ENCODE results near the gene DPYD. TPM values are rescaled to one million over a fixed set of nuclear protein-coding genes. Genes with fewer than 3 reads are reported as not detected.

DPYD gene
- total and polyA plus RNA-seq, 9 of the 15 experiments (the other 6 are each of a cell fraction or from before 2014, with no cell fraction given) = 0.03 to 0.25 (median 0.08) TPM; not detected in 2

DNA sequence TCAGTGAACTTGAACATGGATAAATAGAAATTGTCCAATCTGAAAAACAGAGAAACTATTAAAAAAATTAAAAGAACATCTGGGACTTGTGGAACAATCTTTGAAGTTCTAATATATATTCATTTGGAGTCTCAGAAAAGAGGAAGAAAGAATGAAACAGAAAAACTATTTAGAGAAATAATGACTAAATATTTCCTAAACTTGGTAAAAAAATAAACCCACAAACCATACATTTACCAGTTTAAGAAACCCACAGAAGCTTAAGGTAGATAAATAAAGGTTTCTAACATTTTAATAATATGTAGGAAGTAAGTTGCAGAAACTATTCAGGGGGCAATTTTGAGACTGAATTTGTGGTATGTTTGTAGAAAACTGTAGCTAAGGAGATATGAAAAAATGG, 761.5 kb downstream of the DPYD start:
- ATAC-seq (no peak), DNase-seq (ENCODE audit: extremely low read depth in 1 of 4, low spot score in 3 of 4) (no peak), FAIRE-seq (no peak)
- in situ Hi-C loops (cut with MboI) (no loop called here), intact Hi-C loops (cut with micrococcal nuclease) (no loop called here)
- Histone ChIP-seq H4K20me1 (replicated peaks; ENCODE audit: control insufficient read depth, insufficient read depth, low read length) (no peaks in the 10 kb centered on the region), H3K9ac (ENCODE audit: insufficient read depth in 1 of 2, low read depth in 2 of 2, low read length in 2 of 2) (no peak overlapping the region), H3K27me3 (ENCODE audit: control insufficient read depth in 2 of 2, insufficient read depth in 2 of 2, low read length in 2 of 2) (no peaks in the 10 kb centered on the region), H3K4me3 (no peak overlapping the region), H2AFZ (ENCODE audit: low read depth, low read length) (no peak overlapping the region), H3K36me3 (ENCODE audit: control insufficient read depth, insufficient read depth, low read length) (no peaks in the 10 kb centered on the region), H3K4me1 (replicated peaks in 1 of 2; ENCODE audit: control insufficient read depth in 2 of 2, insufficient read depth in 2 of 2, low read length in 2 of 2) (no peaks in the 10 kb centered on the region), H3K9me3 (replicated peaks; ENCODE audit: control insufficient read depth, insufficient read depth, low read depth, low read length) (0 out of 2 replicates have a peak, but pooled peaks cover 2% of the 10 kb centered on the region), H3K9me1 (ENCODE audit: control insufficient read depth, insufficient read depth, low read length) (no peaks in the 10 kb centered on the region), H3K79me2 (ENCODE audit: control insufficient read depth, insufficient read depth, low read length) (no peaks in the 10 kb centered on the region), H3K27ac (ENCODE audit: extremely low read depth, low read depth, low read length) (no peak overlapping the region), H3K4me2 (ENCODE audit: insufficient read depth, low read length) (no peak overlapping the region)
- POLR2A ChIA-PET = no interaction called here
- no TSS peak for BruUV-seq (replicated peaks)
- CTCF ChIA-PET (ENCODE audit: low intra/inter-chr PET ratio) = no interaction called here
- TF ChIP-seq ETV1 (tag; conservative IDR thresholded peaks at IDR 0.05; ENCODE audit: low read depth) (no peak), CAMTA2 (CRISPR knock-in tag; conservative IDR thresholded peaks at IDR 0.05) (no peak)

DNA sequence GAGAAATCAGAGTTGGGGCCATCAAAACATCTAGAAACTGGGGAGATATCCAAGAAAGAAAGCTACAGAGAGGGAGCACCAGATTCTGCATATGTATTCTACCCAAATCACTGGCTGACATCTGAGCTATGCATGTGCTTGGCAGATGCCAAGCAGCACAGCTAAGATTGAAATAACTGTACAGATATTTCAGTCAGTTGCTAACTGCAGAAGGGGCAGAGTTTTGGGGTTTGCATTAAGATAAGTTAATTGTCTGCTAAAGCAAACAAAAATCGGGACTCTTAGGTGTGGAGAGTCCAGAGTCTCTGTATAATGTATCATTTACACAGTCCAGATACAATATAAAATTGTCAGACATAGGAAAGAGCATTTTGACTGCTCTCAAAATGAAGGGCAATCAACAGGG, 762.1 kb downstream of the DPYD start:
- no peaks in the 10 kb centered on the region for H3K27me3 ChIP-seq (ENCODE audit: control insufficient read depth in 2 of 2, insufficient read depth in 2 of 2, low read length in 2 of 2)
- no peak overlapping the region for H2AFZ ChIP-seq (ENCODE audit: low read depth, low read length)
- DNase-seq (ENCODE audit: extremely low read depth in 1 of 4, low spot score in 3 of 4) (no peak), FAIRE-seq (no peak), ATAC-seq (no peak)
- no peak overlapping the region for H3K27ac ChIP-seq (ENCODE audit: extremely low read depth, low read depth, low read length)
- no peak overlapping the region for H3K4me3 ChIP-seq
- H3K4me2 ChIP-seq (ENCODE audit: insufficient read depth, low read length) = no peak overlapping the region
- in situ Hi-C loops (cut with MboI) = no loop called here
- BruUV-seq (replicated peaks) = no TSS peak
- 0 out of 2 replicates have a peak, but pooled peaks cover 2% of the 10 kb centered on the region for H3K9me3 ChIP-seq (replicated peaks; ENCODE audit: control insufficient read depth, insufficient read depth, low read depth, low read length)
- no peaks in the 10 kb centered on the region for H3K36me3 ChIP-seq (ENCODE audit: control insufficient read depth, insufficient read depth, low read length)
- ChIA-PET CTCF (ENCODE audit: low intra/inter-chr PET ratio) (no interaction called here), POLR2A (no interaction called here)
- H3K9me1 ChIP-seq (ENCODE audit: control insufficient read depth, insufficient read depth, low read length) = no peaks in the 10 kb centered on the region
- H4K20me1 ChIP-seq (replicated peaks; ENCODE audit: control insufficient read depth, insufficient read depth, low read length) = no peaks in the 10 kb centered on the region
- no peak overlapping the region for H3K9ac ChIP-seq (ENCODE audit: insufficient read depth in 1 of 2, low read depth in 2 of 2, low read length in 2 of 2)
- H3K4me1 ChIP-seq (replicated peaks in 1 of 2; ENCODE audit: control insufficient read depth in 2 of 2, insufficient read depth in 2 of 2, low read length in 2 of 2) = no peaks in the 10 kb centered on the region
- intact Hi-C loops (cut with micrococcal nuclease) = no loop called here
- 6% methylated on average over 1 of the region's 1 CpG for WGBS (ENCODE audit: insufficient coverage, low coverage, missing lambda C conversion rate)
- no peaks in the 10 kb centered on the region for H3K79me2 ChIP-seq (ENCODE audit: control insufficient read depth, insufficient read depth, low read length)
- TF ChIP-seq ZNF347 (CRISPR knock-in tag; IDR thresholded peaks at IDR 0.05; ENCODE audit: low read depth) (no peak), ZNF197 (CRISPR knock-in tag; IDR thresholded peaks at IDR 0.05; ENCODE audit: low read depth) (no peak), DACH1 (IDR thresholded peaks at IDR 0.05; ENCODE audit: partially characterized antibody) (no peak), MAFK (IDR thresholded peaks at IDR 0.05; ENCODE audit: low read length) (no peak)
- TF ChIP-seq, protein P1, sequence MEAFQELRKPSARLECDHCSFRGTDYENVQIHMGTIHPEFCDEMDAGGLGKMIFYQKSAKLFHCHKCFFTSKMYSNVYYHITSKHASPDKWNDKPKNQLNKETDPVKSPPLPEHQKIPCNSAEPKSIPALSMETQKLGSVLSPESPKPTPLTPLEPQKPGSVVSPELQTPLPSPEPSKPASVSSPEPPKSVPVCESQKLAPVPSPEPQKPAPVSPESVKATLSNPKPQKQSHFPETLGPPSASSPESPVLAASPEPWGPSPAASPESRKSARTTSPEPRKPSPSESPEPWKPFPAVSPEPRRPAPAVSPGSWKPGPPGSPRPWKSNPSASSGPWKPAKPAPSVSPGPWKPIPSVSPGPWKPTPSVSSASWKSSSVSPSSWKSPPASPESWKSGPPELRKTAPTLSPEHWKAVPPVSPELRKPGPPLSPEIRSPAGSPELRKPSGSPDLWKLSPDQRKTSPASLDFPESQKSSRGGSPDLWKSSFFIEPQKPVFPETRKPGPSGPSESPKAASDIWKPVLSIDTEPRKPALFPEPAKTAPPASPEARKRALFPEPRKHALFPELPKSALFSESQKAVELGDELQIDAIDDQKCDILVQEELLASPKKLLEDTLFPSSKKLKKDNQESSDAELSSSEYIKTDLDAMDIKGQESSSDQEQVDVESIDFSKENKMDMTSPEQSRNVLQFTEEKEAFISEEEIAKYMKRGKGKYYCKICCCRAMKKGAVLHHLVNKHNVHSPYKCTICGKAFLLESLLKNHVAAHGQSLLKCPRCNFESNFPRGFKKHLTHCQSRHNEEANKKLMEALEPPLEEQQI (IDR thresholded peaks at IDR 0.05) = no peak
- TF ChIP-seq, protein P2, sequence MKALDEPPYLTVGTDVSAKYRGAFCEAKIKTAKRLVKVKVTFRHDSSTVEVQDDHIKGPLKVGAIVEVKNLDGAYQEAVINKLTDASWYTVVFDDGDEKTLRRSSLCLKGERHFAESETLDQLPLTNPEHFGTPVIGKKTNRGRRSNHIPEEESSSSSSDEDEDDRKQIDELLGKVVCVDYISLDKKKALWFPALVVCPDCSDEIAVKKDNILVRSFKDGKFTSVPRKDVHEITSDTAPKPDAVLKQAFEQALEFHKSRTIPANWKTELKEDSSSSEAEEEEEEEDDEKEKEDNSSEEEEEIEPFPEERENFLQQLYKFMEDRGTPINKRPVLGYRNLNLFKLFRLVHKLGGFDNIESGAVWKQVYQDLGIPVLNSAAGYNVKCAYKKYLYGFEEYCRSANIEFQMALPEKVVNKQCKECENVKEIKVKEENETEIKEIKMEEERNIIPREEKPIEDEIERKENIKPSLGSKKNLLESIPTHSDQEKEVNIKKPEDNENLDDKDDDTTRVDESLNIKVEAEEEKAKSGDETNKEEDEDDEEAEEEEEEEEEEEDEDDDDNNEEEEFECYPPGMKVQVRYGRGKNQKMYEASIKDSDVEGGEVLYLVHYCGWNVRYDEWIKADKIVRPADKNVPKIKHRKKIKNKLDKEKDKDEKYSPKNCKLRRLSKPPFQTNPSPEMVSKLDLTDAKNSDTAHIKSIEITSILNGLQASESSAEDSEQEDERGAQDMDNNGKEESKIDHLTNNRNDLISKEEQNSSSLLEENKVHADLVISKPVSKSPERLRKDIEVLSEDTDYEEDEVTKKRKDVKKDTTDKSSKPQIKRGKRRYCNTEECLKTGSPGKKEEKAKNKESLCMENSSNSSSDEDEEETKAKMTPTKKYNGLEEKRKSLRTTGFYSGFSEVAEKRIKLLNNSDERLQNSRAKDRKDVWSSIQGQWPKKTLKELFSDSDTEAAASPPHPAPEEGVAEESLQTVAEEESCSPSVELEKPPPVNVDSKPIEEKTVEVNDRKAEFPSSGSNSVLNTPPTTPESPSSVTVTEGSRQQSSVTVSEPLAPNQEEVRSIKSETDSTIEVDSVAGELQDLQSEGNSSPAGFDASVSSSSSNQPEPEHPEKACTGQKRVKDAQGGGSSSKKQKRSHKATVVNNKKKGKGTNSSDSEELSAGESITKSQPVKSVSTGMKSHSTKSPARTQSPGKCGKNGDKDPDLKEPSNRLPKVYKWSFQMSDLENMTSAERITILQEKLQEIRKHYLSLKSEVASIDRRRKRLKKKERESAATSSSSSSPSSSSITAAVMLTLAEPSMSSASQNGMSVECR (CRISPR knock-in tag; IDR thresholded peaks at IDR 0.05) = no peak
